ENCODE measurements around the gene REST. TPM values are rescaled to one million over a fixed set of nuclear protein-coding genes. Genes with fewer than 3 reads are reported as not detected.

The REST gene
- total RNA-seq, 1 experiment from 2014 or later, result 98.1 TPM

GRCh38 chr4:56909086-56909894 is 1.6 kb downstream of the REST start:
- H3K23ac ChIP-seq (ENCODE audit: insufficient read length, low read depth, low read length), result no peak overlapping the region
- DNase-seq, result peak; percentile 46
- H3K79me2 ChIP-seq (ENCODE audit: insufficient read depth, low read length), result peaks cover 17% of the 10 kb centered on the region; the same call in 1 of the 2 replicates
- peak overlapping the region; percentile 89 for H3K18ac ChIP-seq (ENCODE audit: insufficient read length, low read depth, low read length)
- H3K4me1 Mint-ChIP-seq, result peaks cover 33 to 47% of the 10 kb centered on the region in 2 experiments
- no peaks in the 10 kb centered on the region for H3K9me3 ChIP-seq (ENCODE audit: control insufficient read depth, low read depth, low read length)
- no peak overlapping the region for H4K8ac ChIP-seq (replicated peaks; ENCODE audit: insufficient read length, low read depth, low read length)
- peak overlapping the region; percentile 82 for H2BK120ac ChIP-seq (ENCODE audit: low read depth, low read length, poor library complexity, severe bottlenecking)
- H2AFZ ChIP-seq (ENCODE audit: low read length), result no peak overlapping the region
- peaks cover 14 to 31% (median 19%) of the 10 kb centered on the region in 3 experiments for H3K36me3 Mint-ChIP-seq (ENCODE audit: insufficient read depth in 1 of 3, low read depth in 3 of 3)
- peak overlapping the region; percentile 88 for H3K4me2 ChIP-seq (ENCODE audit: insufficient read depth, insufficient read length, low read length)
- TF ChIP-seq CTCF (conservative IDR thresholded peaks at IDR 0.05), result no peak
- no CpG with 5 or more reads among the region's 41 CpGs for WGBS (ENCODE audit: extremely low coverage, insufficient read length, low lambda C conversion rate)
- no peak overlapping the region for H2AK5ac ChIP-seq (ENCODE audit: insufficient read length, low read length)
- H2BK12ac ChIP-seq (ENCODE audit: insufficient read length, low read depth, low read length), result no peak overlapping the region
- H3K9me3 Mint-ChIP-seq, result peaks cover 0 to 2% of the 10 kb centered on the region in 2 experiments; a peak in 2 of 5 replicates
- peak overlapping the region; percentile 95 to 99 (median 99) for H3K27ac Mint-ChIP-seq
- no peak overlapping the region; the same call in 1 of the 2 replicates for H3K4ac ChIP-seq (ENCODE audit: low read depth, low read length)
- no peak overlapping the region for H2BK15ac ChIP-seq (ENCODE audit: low read depth, low read length)
- no peaks in the 10 kb centered on the region for H4K20me1 ChIP-seq (ENCODE audit: control insufficient read depth, insufficient read depth, insufficient read length)
- no peak overlapping the region for H4K91ac ChIP-seq (ENCODE audit: insufficient read length, low read depth, low read length)
- peaks cover 6% of the 10 kb centered on the region; the same call in 1 of the 2 replicates for H3K4me1 ChIP-seq (ENCODE audit: insufficient read depth, low read length)
- H3K14ac ChIP-seq (ENCODE audit: insufficient read depth, low read length), result peak overlapping the region; percentile 93
- no peaks in the 10 kb centered on the region for H3K79me1 ChIP-seq (ENCODE audit: insufficient read depth, low read depth, low read length, poor library complexity, severe bottlenecking)
- H3K9ac ChIP-seq (ENCODE audit: extremely low read depth, insufficient read length, low read length), result peak overlapping the region; percentile 89
- H4K5ac ChIP-seq (ENCODE audit: insufficient read length, low read depth, low read length), result no peak overlapping the region
- no peak overlapping the region for H3K56ac ChIP-seq (ENCODE audit: insufficient read length, low read depth, low read length)
- H2BK5ac ChIP-seq (ENCODE audit: insufficient read length, low read length), result no peak overlapping the region
- peak overlapping the region; percentile 97 to 99 for H3K4me3 Mint-ChIP-seq
- no peaks in the 10 kb centered on the region; the same call in 1 of the 2 replicates for H3K27me3 ChIP-seq (ENCODE audit: insufficient read depth, low read length)
- no peak overlapping the region for H3T11ph ChIP-seq (ENCODE audit: low read length)
- peaks cover 26% of the 10 kb centered on the region for H3K27me3 Mint-ChIP-seq (ENCODE audit: low read depth)
- peak overlapping the region; percentile 28 for H3K27ac ChIP-seq (ENCODE audit: insufficient read length, low read depth, low read length)
- H3K23me2 ChIP-seq (ENCODE audit: insufficient read length, low read depth, low read length, poor library complexity, severe bottlenecking), result peaks cover 16% of the 10 kb centered on the region
- H2BK20ac ChIP-seq (ENCODE audit: low read depth, low read length, poor library complexity, severe bottlenecking), result no peak overlapping the region

All from H9 (cell line).